ENCODE results near the gene CUX1. TPM values are rescaled to one million over a fixed set of nuclear protein-coding genes. Genes with fewer than 3 reads are reported as not detected.
A peak's percentile ranks its signal among the peaks of the same experiment; 100 is the strongest.

The CUX1 gene
- total RNA-seq, 1 experiment from 2014 or later = 53.5 TPM

DNA sequence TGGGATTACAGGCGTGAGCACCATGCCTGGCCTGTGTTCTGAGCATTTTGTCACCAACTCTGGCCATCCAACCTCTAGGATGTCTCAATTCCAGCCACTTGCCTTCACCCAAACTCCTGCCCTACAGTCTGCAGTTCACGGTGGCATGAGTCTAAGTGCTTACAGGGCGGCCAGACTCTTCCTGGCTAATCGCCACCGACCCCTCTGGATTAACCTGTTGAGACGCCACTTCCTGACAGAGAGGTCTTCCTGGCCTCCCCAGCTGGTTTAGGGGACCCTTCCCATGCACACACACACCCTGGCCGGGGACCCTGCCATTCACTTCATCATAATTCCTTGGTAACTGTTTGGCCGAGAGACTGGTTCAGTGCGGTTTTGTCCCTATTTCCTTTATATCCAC is 257.7 kb downstream of the CUX1 start:
- no peak overlapping the region for H4K91ac ChIP-seq (ENCODE audit: insufficient read length, low read depth, low read length)
- H3K23ac ChIP-seq (ENCODE audit: insufficient read length, low read depth, low read length) = no peak overlapping the region
- H3K14ac ChIP-seq (ENCODE audit: insufficient read depth, low read length) = no peak overlapping the region
- H2AK5ac ChIP-seq (ENCODE audit: insufficient read length, low read length) = no peak overlapping the region
- no peak overlapping the region for H3K56ac ChIP-seq (ENCODE audit: insufficient read length, low read depth, low read length)
- H2BK12ac ChIP-seq (ENCODE audit: insufficient read length, low read depth, low read length) = no peak overlapping the region
- no peaks in the 10 kb centered on the region for H3K9me3 ChIP-seq (ENCODE audit: control insufficient read depth, low read depth, low read length)
- no peaks in the 10 kb centered on the region for H3K23me2 ChIP-seq (ENCODE audit: insufficient read length, low read depth, low read length, poor library complexity, severe bottlenecking)
- H2BK20ac ChIP-seq (ENCODE audit: low read depth, low read length, poor library complexity, severe bottlenecking) = no peak overlapping the region
- no peak overlapping the region for H4K5ac ChIP-seq (ENCODE audit: insufficient read length, low read depth, low read length)
- peak overlapping the region in 2 of 3 experiments; percentile 57 to 84; a peak in 3 of 7 replicates for H3K27ac Mint-ChIP-seq
- no peaks in the 10 kb centered on the region; the same call in 1 of the 2 replicates for H3K4me1 ChIP-seq (ENCODE audit: insufficient read depth, low read length)
- no peak overlapping the region for H2BK5ac ChIP-seq (ENCODE audit: insufficient read length, low read length)
- whole genome bisulfite sequencing (ENCODE audit: extremely low coverage, insufficient read length, low lambda C conversion rate) = no CpG with 5 or more reads among the region's 9 CpGs
- H3T11ph ChIP-seq (ENCODE audit: low read length) = no peak overlapping the region
- no peak overlapping the region for H3K9ac ChIP-seq (ENCODE audit: extremely low read depth, insufficient read length, low read length)
- H3K9me3 Mint-ChIP-seq = no peaks in the 10 kb centered on the region; a peak in 1 of 5 replicates
- H3K27ac ChIP-seq (ENCODE audit: insufficient read length, low read depth, low read length) = no peak overlapping the region
- H3K4ac ChIP-seq (ENCODE audit: low read depth, low read length) = no peak overlapping the region
- DNase-seq = no peak
- no peaks in the 10 kb centered on the region for H3K27me3 Mint-ChIP-seq (ENCODE audit: low read depth)
- no peak overlapping the region for H2AFZ ChIP-seq (ENCODE audit: low read length)
- H2BK15ac ChIP-seq (ENCODE audit: low read depth, low read length) = no peak overlapping the region
- H4K20me1 ChIP-seq (ENCODE audit: control insufficient read depth, insufficient read depth, insufficient read length) = no peaks in the 10 kb centered on the region
- no peaks in the 10 kb centered on the region for H3K27me3 ChIP-seq (ENCODE audit: insufficient read depth, low read length)
- H3K79me2 ChIP-seq (ENCODE audit: insufficient read depth, low read length) = no peaks in the 10 kb centered on the region
- no peak overlapping the region for H3K4me3 Mint-ChIP-seq
- H3K4me1 Mint-ChIP-seq = peaks cover 27 to 30% of the 10 kb centered on the region in 2 experiments
- no peak overlapping the region for H3K18ac ChIP-seq (ENCODE audit: insufficient read length, low read depth, low read length)
- H2BK120ac ChIP-seq (ENCODE audit: low read depth, low read length, poor library complexity, severe bottlenecking) = no peak overlapping the region
- no peaks in the 10 kb centered on the region for H3K79me1 ChIP-seq (ENCODE audit: insufficient read depth, low read depth, low read length, poor library complexity, severe bottlenecking)
- no peak overlapping the region for H4K8ac ChIP-seq (replicated peaks; ENCODE audit: insufficient read length, low read depth, low read length)
- peaks cover 21 to 34% (median 22%) of the 10 kb centered on the region in 3 experiments for H3K36me3 Mint-ChIP-seq (ENCODE audit: insufficient read depth in 1 of 3, low read depth in 3 of 3)
- TF ChIP-seq, protein P1, sequence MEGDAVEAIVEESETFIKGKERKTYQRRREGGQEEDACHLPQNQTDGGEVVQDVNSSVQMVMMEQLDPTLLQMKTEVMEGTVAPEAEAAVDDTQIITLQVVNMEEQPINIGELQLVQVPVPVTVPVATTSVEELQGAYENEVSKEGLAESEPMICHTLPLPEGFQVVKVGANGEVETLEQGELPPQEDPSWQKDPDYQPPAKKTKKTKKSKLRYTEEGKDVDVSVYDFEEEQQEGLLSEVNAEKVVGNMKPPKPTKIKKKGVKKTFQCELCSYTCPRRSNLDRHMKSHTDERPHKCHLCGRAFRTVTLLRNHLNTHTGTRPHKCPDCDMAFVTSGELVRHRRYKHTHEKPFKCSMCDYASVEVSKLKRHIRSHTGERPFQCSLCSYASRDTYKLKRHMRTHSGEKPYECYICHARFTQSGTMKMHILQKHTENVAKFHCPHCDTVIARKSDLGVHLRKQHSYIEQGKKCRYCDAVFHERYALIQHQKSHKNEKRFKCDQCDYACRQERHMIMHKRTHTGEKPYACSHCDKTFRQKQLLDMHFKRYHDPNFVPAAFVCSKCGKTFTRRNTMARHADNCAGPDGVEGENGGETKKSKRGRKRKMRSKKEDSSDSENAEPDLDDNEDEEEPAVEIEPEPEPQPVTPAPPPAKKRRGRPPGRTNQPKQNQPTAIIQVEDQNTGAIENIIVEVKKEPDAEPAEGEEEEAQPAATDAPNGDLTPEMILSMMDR (conservative IDR thresholded peaks at IDR 0.05) = no peak
- no peak overlapping the region for H3K4me2 ChIP-seq (ENCODE audit: insufficient read depth, insufficient read length, low read length)

Measured in H9 (cell line).